KOPT-K1 (cell line): Measurements from ENCODE around the gene CXCL17.

Experiments
- H3K27ac ChIP-seq: fragments of 200-600 bp; sonication (generic); 2 replicates; pipeline ENCODE4 v1.5.1; 2016; ENCODE audit warnings: antibody characterized with exemption, mild to moderate bottlenecking, low read depth, low read length; ENCODE audit not compliant: poor library complexity, severe bottlenecking
- H3K36me3 ChIP-seq: fragments of 200-600 bp; sonication (generic); 2 replicates; pipeline ENCODE4 v1.5.1; 2017; ENCODE audit warnings: antibody characterized with exemption, mild to moderate bottlenecking, low read length, moderate library complexity; ENCODE audit not compliant: insufficient read depth
- H3K9me3 ChIP-seq: fragments of 200-600 bp; sonication (generic); 2 replicates; pipeline ENCODE4 v1.5.1; 2017; ENCODE audit warnings: antibody characterized with exemption, low read length, mild to moderate bottlenecking; ENCODE audit not compliant: insufficient read depth, poor library complexity, severe bottlenecking

CXCL17 gene

DNA sequence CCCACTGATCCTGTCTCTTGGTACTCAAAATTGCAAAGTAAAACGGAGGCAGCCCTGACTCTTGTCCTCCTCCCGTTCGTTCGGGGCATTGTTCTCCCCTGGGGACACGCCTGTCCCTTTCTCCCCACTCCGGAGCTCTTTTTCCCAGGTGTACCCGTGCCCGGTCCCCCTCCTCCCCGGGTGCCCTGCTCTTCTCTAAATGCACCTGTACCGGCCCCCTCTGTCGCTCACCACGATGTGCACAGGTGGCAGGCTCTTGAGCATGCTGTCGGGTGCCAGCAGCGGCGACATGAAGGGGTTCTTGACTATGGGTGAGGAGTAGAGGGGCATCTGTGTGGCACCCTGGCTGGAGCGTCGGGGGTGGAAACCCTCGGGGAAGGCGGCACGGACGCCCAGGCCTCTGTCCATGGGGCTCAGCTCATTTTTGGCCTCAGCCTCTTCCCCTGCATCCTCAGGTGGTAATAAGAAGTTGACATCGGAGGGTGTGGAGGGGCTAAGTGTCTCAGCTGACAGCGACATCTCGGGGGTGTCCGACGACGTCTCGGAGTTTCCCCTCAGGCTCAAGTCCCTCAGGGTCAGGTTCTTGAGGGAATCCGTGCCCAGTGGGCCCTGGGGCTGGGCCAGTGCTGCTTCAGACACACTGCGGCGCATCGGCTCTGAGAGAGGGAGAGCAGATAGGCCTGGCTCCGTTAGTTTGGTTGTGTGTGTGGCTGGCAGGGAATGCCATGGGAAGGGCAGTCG lies 40.2 kb downstream of the CXCL17 start:
- Histone ChIP-seq H3K9me3 (no peaks in the 10 kb centered on the region), H3K36me3 (peaks cover 26% of the 10 kb centered on the region; the same call in 1 of the 2 replicates), H3K27ac (no peak overlapping the region)

DNA sequence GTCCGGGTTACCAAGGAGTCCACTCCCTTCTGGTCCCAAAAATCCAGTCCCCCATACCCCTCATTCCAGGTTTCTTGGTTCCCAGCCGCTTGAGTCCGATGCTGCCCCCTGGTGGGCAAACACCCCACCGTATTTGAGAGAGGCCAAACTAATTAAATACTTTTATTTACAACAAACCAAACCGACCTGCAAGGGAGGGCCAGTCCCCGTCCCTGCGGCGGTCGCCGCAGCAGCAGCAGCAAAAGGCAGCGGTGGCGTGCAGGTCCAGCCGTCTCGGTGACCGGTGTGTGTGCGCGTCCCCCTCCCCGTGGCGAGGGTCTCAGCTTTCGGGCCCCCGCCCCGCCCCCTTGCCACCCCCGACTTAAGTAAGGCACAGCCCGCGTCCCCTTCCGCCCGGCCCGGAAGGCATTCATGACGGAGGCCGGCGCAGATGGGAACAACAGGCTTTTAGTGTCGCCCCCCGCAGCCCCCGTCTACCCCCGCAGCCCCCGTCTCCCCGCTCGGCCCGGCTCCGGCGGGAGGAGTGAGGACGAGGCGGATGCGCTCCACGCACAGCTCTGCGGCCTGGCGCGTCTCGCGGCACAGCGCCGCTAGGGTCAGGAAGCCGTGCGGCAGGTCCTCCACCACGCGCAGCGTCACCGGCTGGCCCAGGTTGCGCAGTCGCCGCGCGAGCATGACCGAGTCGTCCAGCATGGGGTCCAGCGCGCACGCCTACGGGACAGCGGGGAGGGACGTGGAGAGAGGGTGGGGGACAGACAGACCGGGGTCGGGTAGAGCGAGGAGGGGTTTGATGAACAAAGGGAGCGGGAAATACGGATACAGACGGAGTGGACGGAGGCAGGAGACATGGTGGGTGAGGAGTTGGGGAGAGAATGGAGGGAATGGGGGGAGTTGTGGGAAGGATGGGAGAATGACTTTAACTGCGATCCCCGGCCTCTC lies 41.1 kb downstream of the CXCL17 start:
- Histone ChIP-seq H3K9me3 (no peaks in the 10 kb centered on the region), H3K36me3 (peaks cover 18% of the 10 kb centered on the region; the same call in 1 of the 2 replicates), H3K27ac (no peak overlapping the region)

DNA sequence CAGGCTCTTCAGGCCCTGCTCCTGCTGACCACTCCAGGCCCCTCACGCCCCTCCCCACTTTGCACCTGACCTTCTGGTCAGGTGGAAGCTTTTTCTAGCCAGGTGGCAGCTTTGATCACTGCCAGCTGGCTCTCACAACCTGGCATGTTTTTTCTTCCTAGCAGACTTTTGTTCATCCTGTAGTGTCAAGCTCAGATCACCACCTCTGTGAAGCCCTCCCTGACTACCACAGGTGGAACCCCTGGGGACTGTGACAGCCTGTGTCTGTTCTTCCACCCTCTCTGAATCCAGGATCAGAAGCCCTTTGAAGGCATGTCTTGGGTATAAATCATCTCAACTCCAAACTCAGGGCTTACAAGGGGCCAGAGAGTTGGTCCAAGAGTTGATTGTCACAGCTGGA lies 42.3 kb downstream of the CXCL17 start:
- Histone ChIP-seq H3K27ac (no peak overlapping the region), H3K9me3 (no peaks in the 10 kb centered on the region)

DNA sequence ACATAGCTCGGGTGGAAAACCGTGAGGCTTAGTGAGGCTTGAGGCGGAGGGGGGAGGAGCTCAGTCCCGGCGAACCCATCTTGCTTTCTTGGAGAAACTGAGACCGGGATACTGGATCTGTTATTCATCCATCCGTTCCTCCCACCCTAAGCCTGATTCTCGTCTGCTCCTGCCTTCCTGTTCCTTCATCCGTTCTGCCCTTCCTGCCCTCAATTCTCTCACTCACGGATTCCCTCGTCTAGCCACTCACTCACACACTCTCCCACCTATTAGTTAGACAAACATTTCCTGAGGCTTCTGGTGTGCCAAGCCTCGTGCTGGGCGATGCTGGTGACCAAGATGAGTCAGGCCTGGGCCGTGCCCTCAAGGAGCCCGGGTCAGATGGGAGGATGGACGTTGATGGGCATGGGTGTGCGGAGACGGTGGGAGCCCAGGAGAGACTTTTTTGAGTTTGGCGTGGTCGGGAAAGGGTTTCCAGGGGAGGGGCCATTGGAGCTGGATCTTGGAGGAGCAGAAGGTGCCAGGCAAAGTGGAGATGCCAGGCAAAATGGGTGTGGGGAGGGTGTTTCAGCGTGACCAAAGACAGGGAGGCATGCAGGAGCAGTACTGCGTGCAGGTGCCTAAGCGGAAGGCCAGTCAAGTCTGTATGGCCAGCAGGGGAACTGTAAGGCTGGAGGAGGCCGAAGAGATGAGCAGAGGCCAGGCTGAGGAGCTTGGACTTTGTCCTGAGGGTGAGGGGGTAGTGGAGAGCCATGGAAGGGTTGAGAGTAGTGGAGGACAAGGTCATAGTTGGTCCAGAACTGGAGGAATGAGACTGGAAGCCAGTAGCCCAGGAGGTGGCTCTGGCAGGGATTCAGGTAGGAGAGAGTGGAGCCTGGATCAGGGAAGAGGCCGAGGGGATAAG lies 45.2 kb downstream of the CXCL17 start:
- Histone ChIP-seq H3K27ac (no peak overlapping the region), H3K9me3 (no peaks in the 10 kb centered on the region), H3K36me3 (no peaks in the 10 kb centered on the region)

More for the DNA sequence above, 42.3 kb downstream of the CXCL17 start:
- peaks cover 9% of the 10 kb centered on the region; the same call in 1 of the 2 replicates for H3K36me3 ChIP-seq

DNA sequence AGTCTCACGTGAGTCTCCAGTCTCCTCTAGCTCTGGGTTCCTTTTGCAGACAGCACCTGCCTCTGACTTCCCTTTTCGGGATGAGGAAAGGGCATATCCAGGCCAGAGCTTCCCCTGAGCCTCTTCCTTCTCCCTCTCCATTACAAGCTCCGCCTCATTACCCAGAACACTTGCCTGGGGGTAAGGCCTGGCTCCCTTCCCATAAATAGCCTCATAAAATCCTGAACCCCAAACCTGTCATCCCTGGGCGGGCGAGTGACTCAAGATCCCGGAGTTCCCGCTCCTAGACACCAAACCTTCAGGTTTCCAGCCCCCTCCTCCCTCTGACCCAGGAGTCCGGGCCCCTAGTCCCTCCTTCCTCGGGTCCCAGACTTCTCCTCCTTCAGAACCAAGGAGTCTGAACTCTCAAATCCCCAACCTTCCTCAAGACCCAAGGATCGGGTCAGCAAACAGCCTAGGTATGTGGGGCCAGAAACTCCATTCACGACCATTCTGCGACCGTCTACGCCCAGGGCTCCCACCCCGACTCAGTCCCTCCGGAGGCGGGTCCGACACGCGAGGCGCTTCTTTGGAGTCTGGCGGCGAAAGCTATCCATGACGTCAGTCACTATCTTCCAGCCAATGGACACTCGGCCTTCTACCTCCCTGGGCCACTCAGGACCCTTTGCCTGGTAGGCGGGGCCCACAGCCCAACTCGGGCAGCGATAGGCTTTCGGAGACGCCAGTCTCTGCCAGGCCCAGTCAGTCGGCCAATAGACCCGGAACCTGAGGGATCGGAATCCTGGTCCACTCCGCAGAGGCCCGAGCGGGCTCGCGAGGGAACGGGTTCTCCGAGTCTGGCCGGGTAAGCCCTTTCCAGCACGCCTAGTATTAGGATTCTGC lies 46.1 kb downstream of the CXCL17 start:
- Histone ChIP-seq H3K36me3 (no peaks in the 10 kb centered on the region), H3K9me3 (no peaks in the 10 kb centered on the region), H3K27ac (no peak overlapping the region)

DNA sequence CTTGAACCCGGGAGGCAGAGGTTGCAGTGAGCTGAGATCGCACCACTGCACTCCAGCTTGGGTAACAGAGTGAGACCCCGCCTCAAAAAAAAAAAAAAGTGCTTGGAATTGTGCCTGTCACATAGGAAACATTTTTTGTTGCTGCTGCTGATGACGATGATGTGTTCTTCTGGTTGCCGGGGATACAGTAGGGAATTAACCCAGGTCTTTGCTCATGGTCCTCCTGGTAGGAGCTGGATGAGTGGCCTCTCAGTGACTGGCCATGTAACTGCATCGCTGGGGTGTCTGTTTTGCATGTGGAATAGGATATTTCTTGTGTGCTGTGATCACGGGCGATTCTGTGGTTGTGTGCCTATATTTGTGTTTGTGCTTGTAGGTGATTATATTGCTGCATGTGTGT lies 48.0 kb downstream of the CXCL17 start:
- Histone ChIP-seq H3K9me3 (no peaks in the 10 kb centered on the region), H3K36me3 (no peaks in the 10 kb centered on the region), H3K27ac (no peak overlapping the region)

DNA sequence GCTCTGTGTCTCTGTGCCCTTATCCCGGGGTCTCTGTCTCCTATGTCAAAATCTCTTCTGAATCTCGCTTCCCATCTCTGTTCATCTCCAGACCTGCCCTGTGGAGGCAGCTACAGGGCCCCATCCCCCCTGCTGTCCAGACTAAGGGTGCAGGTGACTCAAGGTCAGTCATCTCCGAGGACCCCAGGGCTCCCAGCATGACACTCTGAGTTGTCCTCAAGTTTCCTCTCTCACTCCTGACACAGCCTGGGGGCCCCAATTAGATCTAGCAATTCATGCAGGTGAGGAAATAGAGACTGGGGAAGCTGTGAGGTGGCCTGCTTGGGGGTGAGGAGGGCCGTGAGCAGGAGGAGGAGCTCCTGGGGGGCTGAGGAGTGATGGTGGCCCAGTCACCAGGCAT lies 50.6 kb downstream of the CXCL17 start:
- H3K36me3 ChIP-seq: no peaks in the 10 kb centered on the region

DNA sequence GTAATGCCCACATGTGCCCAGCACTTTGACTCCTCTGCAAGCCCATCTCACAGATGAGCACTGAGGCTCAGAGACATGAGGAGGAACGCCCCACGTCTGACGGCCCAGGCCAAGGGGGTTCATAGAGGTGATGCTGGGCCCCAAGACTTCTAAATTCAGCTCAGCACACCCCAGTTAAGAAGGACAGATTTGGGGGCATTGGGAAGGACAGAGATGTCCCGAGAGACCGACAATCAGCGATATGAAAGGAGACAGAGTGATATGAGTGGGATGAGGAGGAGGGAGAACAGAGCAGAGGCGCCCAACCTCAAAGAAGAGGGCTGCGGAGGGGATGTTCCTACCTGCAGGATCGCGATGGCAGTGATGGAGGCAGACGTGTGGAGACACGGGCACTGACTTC lies 52.8 kb downstream of the CXCL17 start, which contains the start of gene CNFN:
TSS of gene CNFN (minus strand) at position 399 of the 400 bp plus-strand sequence. CDS start 1,260 bp downstream, outside the sequence.
- H3K9me3 ChIP-seq: no peaks in the 10 kb centered on the region
- H3K36me3 ChIP-seq: no peaks in the 10 kb centered on the region
- H3K27ac ChIP-seq: no peak within 1 kb of the TSS

More for the DNA sequence above, 50.6 kb downstream of the CXCL17 start:
- no peak overlapping the region for H3K27ac ChIP-seq
- no peaks in the 10 kb centered on the region for H3K9me3 ChIP-seq

DNA sequence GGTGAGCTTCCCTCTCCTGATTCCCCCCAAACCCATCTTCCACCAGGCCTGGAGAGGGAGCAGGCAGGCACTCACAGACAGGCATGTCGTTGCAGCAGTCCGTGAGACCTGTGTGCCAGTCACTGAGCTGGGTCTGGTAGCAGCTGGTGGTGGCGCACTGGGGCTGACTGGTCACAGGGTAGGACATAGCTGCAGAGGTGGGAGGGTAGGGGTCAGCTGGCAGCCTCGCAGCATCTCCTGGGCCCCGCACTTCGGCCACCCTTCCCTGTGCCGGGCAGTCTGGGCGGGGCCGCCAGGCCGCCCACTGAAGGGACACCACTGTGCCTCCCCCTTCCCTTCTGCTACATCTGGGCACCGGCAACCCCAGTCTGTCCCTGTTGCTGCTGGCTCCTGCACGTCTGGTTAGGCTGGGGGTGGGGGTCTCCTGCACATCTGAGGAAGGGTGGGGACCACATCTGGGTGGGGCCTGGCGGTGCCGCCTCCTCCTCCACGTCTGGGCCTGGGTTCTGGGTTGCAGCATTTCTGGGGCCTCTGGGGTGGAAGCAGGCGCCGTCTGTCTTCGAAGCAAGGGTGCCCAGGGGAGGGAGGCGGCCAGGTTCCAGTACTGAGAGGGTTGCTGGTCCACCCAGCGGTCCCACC lies 53.8 kb downstream of the CXCL17 start:
- Histone ChIP-seq H3K27ac (no peak overlapping the region), H3K36me3 (no peaks in the 10 kb centered on the region), H3K9me3 (no peaks in the 10 kb centered on the region)

DNA sequence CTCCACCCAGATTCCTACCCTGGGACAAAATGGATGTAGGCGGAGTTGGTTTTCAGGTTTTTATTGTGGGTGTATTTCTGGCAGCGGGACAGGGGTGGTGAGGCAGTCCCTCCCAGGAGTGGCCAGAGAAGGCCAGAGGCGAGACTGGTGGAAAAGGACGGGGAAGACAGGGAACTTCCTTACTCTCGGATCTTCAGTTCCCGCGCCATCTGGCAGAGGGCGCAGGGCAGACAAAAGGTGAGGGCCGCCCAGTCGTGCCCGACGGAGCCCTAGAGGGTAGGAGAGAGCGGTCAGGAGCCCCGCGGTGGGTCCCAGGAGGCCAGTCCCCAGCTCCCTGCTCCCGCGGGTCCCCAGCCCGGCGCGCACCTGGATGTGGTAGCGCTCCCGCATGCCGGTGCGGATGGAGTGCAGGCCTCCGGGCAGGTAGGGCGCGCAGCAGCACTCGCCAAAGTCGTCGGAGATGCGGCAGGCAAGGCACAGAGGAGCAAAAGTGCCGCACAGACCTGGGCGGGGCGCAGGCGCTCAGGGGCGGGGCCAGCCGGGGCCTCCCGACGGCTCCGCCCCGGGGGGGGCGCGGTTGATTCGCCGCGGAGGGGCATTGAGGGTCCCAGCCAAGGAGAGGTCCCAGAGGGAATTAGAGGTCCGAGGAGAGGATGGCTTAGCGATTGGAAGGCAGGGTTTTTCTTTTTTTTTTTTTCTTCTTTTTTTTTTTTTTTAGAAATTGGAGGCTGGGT lies 55.6 kb downstream of the CXCL17 start:
- no peaks in the 10 kb centered on the region for H3K9me3 ChIP-seq
- no peak overlapping the region for H3K27ac ChIP-seq
- H3K36me3 ChIP-seq: no peaks in the 10 kb centered on the region

DNA sequence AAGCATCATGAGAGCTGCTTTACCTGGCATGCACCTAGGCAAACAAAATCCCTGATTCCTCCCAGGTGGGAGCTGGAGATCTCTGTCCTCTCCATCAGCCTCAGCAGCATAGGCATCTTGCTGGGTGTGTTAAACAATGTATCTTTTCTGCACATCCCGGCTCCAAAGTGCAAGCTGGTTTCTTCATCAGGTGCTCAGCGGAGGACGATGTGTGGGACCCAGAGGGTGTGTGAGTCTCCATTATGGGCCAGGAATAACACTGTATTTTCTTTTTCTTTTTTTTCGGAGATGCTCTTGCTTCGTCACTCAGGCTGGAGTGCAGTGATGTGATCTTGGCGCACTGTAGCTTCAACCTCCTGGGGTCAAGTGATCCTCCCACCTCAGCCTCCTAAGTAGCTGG lies 62.6 kb downstream of the CXCL17 start:
- no peaks in the 10 kb centered on the region for H3K9me3 ChIP-seq
- H3K27ac ChIP-seq: no peak overlapping the region
- no peaks in the 10 kb centered on the region for H3K36me3 ChIP-seq
